ENCODE measurements around the gene PEX5. TPM values are rescaled to one million over a fixed set of nuclear protein-coding genes. Genes with fewer than 3 reads are reported as not detected.

The PEX5 gene
- total RNA-seq, 4 donors from 2014 or later, result 62.6 to 94.6 (median 70.5) TPM

DNA sequence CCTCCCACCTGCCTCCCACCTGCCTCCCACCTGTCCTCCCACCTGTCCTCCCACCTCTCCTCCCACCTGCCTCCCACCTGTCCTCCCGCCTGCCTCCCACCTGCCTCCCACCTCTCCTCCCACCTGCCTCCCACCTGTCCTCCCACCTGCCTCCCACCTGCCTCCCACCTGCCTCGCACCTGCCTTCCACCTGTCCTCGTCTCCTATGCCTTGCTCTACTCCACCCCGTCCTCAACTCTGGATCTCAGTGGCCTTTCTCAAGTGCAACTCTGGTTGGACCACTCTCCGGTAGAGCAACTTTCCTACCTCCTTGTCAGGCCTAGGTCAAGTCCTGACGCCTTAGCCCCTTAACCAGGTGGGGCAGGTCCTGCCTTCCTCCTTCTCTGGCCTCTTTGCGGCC lies 29.3 kb upstream of the PEX5 start:
- no peak for TF ChIP-seq CTCF (IDR thresholded peaks at IDR 0.05; ENCODE audit: low read depth)

- TF ChIP-seq CTCF (IDR thresholded peaks at IDR 0.05; ENCODE audit: low read depth), result no peak
Observed at GRCh38 chr12:7161327-7161726, 28.2 kb upstream of the PEX5 start.

DNA sequence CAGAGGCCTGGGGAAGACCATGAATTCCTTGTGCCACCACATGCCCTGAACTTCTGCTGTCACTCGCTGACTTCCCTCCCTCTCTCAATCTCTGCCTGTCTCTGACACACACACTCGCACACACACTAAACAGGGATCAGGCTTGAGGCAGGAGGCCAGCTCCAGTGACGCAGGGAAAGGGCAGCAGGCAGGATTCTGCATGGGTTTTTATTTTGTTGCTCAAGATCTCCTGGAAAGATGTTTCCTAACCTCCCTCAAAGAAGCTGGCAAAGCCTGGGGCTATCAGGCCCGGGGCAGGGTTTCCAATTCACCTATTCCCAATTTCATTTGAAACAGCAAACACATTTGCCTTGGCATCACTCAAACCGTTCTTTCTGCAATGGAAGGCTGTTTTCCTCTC lies 27.7 kb upstream of the PEX5 start:
- no peak for TF ChIP-seq CTCF (IDR thresholded peaks at IDR 0.05; ENCODE audit: low read depth)

DNA sequence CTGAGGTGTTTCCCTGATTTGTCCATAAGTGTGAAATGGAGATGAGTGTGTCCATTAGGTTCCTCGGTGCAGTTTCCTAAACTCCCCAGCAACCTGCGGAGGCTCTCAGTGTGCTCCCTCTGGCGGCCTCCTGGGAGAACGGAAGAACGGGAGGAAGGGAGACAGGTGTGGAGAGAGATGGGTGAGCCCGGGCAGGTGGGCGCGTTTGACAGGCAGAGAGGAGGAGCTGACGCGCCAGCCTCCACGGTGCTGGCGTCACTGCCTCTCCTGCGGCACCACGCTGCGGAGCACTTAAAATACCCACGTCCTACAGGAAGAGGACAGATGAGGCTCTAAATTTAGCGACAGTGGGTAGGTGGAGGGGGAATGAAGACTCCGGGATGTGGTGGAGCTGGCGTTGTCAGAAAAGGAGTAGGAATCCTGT lies 26.8 kb upstream of the PEX5 start:
- no peak for TF ChIP-seq CTCF (IDR thresholded peaks at IDR 0.05; ENCODE audit: low read depth)

DNA sequence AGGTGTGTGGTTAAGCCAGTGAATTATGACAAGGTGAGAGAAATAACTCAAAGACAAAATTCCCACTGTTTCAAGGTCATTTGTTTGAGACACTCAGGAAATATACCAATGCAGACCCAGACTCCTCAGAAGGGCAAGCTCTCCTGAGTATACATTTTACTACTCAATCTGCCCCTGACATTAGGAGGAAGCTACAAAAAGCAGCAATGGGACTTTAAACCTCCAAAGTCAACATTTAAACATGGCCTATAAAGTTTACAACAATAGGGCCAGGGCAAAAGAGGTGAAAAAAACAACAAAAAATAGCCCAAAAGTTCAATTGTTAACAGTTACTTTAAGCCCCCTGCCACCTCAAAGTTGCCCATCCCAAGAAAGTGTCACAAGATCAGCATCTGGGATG lies 19.5 kb upstream of the PEX5 start:
- TF ChIP-seq CTCF (IDR thresholded peaks at IDR 0.05; ENCODE audit: low read depth), result no peak

- TF ChIP-seq CTCF (IDR thresholded peaks at IDR 0.05; ENCODE audit: low read depth), result no peak
Observed at GRCh38 chr12:7171854-7172253, 17.6 kb upstream of the PEX5 start.

GRCh38 chr12:7175493-7175892 lies 14.0 kb upstream of the PEX5 start:
- no peak for TF ChIP-seq CTCF (IDR thresholded peaks at IDR 0.05; ENCODE audit: low read depth)

All from subcutaneous adipose tissue (tissue), 4 donors.